ENCODE data around the gene DDHD1. TPM values are rescaled to one million over a fixed set of nuclear protein-coding genes. Genes with fewer than 3 reads are reported as not detected.
"Not testable (repeated sequence)": the region's sequence is repeated elsewhere in the genome, so short reads cannot be mapped to it uniquely, and the experiment has no call there.

Gene DDHD1
- total and polyA plus RNA-seq, 12 donors, result 4.6 to 34.9 (median 8.1) TPM

DNA sequence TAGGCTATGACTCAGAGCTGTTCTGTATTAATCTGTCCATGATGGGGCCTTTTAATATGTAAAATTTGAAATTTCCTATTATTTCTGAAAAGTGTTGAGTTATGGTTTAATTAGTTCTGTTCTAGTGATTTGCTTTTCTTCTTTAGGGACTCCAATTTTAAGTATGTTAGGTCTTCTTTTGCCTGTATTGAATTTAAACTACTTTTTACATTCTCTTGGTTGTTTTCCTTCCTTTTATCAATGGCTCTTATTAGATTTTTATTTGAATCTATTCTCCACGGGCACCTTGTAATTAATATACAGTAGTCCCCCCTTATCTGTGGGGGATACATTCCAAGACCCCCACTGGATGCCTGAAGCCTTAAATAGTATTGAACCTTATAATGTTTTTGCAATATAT is 46.4 kb downstream of the DDHD1 start:
- Histone ChIP-seq H3K9me3 (replicated peaks in 1 of 3) (peaks cover 0 to 5% (median 0%) of the 10 kb centered on the region in 3 donors), H3K27me3 (no peaks in the 10 kb centered on the region), H3K4me1 (replicated peaks in 1 of 2) (no peaks in the 10 kb centered on the region), H3K27ac (no peak overlapping the region), H3K4me3 (no peak overlapping the region), H3K36me3 (replicated peaks in 1 of 2) (no peaks in the 10 kb centered on the region)
- 96 to 100% (median 99%) methylated on average over 1 of the region's 1 CpG for whole genome bisulfite sequencing, 4 donors
- intact Hi-C loops (cut with DNase I), result no loop called here
- TF ChIP-seq, protein P1, sequence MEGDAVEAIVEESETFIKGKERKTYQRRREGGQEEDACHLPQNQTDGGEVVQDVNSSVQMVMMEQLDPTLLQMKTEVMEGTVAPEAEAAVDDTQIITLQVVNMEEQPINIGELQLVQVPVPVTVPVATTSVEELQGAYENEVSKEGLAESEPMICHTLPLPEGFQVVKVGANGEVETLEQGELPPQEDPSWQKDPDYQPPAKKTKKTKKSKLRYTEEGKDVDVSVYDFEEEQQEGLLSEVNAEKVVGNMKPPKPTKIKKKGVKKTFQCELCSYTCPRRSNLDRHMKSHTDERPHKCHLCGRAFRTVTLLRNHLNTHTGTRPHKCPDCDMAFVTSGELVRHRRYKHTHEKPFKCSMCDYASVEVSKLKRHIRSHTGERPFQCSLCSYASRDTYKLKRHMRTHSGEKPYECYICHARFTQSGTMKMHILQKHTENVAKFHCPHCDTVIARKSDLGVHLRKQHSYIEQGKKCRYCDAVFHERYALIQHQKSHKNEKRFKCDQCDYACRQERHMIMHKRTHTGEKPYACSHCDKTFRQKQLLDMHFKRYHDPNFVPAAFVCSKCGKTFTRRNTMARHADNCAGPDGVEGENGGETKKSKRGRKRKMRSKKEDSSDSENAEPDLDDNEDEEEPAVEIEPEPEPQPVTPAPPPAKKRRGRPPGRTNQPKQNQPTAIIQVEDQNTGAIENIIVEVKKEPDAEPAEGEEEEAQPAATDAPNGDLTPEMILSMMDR (IDR thresholded peaks at IDR 0.05), result no peak
- TF ChIP-seq POLR2A (IDR thresholded peaks at IDR 0.05), result no peak
- DNase-seq, result no peak

DNA sequence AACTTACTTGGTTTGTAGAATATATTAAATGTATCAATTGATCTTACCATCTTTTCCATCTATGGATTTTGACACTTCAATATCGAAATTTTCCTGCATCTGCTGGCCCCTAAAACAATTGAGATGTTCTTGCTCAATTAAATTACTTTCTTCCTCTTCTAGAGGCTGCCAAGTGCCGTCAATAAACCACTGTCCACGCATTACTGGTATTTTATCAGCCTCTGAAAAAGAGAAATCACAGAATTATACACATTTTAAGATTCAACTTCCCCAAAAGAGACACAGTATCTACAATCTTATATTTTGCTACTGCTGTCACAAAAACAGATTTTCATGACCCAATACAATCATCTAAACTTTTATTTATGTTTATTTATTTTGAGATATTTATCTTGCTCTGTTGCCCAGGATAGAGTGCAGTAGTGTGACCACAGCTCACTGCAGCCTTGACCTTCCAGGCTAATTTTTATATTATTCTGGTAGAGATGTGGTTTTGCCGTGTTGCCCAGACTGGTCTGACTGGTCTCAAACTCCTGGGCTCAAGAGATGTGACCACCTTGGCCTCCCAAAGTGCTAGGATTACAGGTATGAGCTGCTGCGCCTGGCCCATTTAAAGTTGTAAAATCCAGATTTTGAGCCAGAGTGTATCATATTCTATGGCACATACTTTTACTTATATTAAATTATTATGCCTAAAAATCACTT is 49.3 kb downstream of the DDHD1 start:
- WGBS, 4 donors, result 62 to 75% (median 69%) methylated on average over 5 of the region's 5 CpGs
- Histone ChIP-seq H3K4me1 (replicated peaks in 1 of 2) (no peaks in the 10 kb centered on the region), H3K4me3 (no peak overlapping the region), H3K9me3 (replicated peaks in 1 of 3) (peaks cover 0 to 5% (median 0%) of the 10 kb centered on the region in 3 donors), H3K27ac (no peak overlapping the region), H3K27me3 (no peaks in the 10 kb centered on the region), H3K36me3 (replicated peaks in 1 of 2) (no peaks in the 10 kb centered on the region)
- intact Hi-C loops (cut with DNase I), result no loop called here
- no peak for DNase-seq
- TF ChIP-seq, protein P1 (IDR thresholded peaks at IDR 0.05), result no peak
- no peak for TF ChIP-seq POLR2A (IDR thresholded peaks at IDR 0.05)

DNA sequence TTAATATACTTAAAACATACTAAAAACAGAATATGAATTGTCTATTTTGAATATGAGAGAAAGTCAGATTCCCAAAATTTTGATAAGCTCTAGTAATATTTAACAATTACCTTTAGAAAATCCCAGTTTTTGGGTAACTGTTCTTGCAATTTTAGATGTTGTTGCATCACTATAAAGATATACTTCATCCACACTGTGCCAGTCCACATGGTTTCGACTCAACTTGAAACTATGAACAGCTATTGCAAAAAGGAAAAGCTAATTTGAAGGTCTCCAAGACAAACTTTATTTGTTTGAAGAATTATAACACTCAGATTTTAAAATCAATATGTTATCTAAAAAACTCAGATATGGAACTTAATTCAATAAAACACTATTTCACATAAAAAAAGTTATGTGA is 59.9 kb downstream of the DDHD1 start:
- Histone ChIP-seq H3K9me3 (replicated peaks in 1 of 3) (no peaks in the 10 kb centered on the region), H3K27me3 (no peaks in the 10 kb centered on the region), H3K4me1 (replicated peaks in 1 of 2) (no peaks in the 10 kb centered on the region), H3K4me3 (no peak overlapping the region), H3K36me3 (replicated peaks in 1 of 2) (no peaks in the 10 kb centered on the region), H3K27ac (no peak overlapping the region)
- intact Hi-C loops (cut with DNase I), result no loop called here
- WGBS, 4 donors, result 95 to 98% (median 96%) methylated on average over 1 of the region's 1 CpG
- no peak for TF ChIP-seq POLR2A (IDR thresholded peaks at IDR 0.05)
- TF ChIP-seq, protein P1 (IDR thresholded peaks at IDR 0.05), result no peak
- DNase-seq, result no peak

DNA sequence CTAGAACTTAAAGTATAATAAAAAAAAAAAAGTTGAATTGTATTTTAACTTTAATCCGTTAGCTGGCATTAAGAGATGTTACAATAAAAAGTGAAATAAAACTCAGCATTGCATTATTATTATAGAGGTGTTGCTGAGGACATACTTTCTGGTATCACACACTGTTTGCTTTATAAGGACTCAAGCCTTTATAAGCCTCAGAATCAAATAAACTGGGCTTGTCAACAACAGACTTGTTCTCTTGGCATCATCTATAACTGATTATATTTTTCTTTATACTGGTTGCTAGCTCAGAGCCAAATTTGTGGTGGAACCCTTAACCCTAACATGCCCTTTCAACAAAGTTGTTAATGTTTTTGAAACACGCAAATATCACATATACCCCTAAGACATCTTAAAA is 62.3 kb downstream of the DDHD1 start:
- intact Hi-C loops (cut with DNase I), result no loop called here
- no peak overlapping the region for H3K4me3 ChIP-seq
- WGBS, 4 donors, result 92 to 96% (median 94%) methylated on average over 2 of the region's 2 CpGs

DNA sequence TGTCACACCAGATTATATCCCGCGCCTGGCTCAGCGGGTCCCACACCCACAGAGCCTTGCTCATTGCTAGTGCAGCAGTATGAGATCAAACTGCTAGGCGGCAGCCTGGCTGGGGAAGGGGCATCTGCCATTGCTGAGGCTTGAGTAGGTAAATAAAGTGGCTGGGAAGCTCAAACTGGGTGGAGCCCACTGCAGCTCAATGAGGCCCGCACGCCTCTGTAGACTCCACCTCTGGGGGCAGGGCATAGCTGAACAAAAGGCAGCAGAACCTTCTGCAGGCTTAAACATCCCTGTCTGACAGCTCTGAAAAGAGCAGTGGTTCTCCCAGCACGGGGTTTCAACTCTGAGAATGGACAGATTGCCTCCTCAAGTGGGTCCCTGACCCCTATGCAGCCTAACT is 68.2 kb downstream of the DDHD1 start:
- H3K9me3 ChIP-seq (replicated peaks in 1 of 3); H3K4me3 ChIP-seq; H3K27ac ChIP-seq; H3K4me1 ChIP-seq (replicated peaks in 1 of 2); intact Hi-C loops (cut with DNase I); H3K36me3 ChIP-seq (replicated peaks in 1 of 2); H3K27me3 ChIP-seq; DNase-seq: not testable (repeated sequence)
- 91 to 98% (median 95%) methylated on average over 4 to 7 of the region's 7 CpGs for WGBS, 4 donors

More for the DNA sequence above, 62.3 kb downstream of the DDHD1 start:
- H3K27ac ChIP-seq, result no peak overlapping the region
- TF ChIP-seq, protein P1 (IDR thresholded peaks at IDR 0.05), result no peak
- no peak for TF ChIP-seq POLR2A (IDR thresholded peaks at IDR 0.05)
- DNase-seq, result no peak
- no peaks in the 10 kb centered on the region for H3K27me3 ChIP-seq
- no peaks in the 10 kb centered on the region for H3K4me1 ChIP-seq (replicated peaks in 1 of 2)
- no peaks in the 10 kb centered on the region for H3K36me3 ChIP-seq (replicated peaks in 1 of 2)
- H3K9me3 ChIP-seq (replicated peaks in 1 of 3), result no peaks in the 10 kb centered on the region

Data from adrenal gland (tissue), 12 donors.